Measurements from ENCODE around the gene ROR1.
"Not testable (repeated sequence)": the region's sequence is repeated elsewhere in the genome, so short reads cannot be mapped to it uniquely, and the experiment has no call there.

Gene ROR1

DNA sequence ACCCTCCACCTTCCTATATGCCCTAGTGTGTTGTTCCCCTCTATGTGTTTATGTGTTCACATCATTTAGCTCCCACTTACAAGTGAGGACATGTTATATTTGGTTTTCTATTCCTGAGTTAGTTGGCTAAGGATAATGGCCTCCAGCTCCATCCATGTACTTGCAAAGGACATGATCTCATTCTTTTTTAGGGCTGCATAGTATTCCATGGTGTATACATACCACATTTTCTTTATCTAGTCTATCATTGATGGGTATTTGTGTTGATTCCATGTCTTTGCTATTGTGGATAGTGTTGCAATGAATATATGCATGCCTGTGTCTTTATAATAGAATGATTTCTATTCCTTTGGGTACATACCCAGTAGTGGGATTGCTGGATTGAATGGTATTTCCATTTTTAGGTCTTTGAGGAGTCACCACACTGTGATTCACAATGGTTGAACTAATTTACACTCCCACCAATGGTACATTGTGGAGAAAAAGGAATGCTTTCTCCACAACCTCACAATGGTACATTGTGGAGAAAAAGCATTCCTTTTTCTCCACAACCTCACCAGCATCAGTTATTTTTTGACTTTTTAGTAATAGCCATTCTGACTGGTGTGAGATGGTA is 52.5 kb downstream of the ROR1 start:
- not testable (repeated sequence) for DNase-seq

DNA sequence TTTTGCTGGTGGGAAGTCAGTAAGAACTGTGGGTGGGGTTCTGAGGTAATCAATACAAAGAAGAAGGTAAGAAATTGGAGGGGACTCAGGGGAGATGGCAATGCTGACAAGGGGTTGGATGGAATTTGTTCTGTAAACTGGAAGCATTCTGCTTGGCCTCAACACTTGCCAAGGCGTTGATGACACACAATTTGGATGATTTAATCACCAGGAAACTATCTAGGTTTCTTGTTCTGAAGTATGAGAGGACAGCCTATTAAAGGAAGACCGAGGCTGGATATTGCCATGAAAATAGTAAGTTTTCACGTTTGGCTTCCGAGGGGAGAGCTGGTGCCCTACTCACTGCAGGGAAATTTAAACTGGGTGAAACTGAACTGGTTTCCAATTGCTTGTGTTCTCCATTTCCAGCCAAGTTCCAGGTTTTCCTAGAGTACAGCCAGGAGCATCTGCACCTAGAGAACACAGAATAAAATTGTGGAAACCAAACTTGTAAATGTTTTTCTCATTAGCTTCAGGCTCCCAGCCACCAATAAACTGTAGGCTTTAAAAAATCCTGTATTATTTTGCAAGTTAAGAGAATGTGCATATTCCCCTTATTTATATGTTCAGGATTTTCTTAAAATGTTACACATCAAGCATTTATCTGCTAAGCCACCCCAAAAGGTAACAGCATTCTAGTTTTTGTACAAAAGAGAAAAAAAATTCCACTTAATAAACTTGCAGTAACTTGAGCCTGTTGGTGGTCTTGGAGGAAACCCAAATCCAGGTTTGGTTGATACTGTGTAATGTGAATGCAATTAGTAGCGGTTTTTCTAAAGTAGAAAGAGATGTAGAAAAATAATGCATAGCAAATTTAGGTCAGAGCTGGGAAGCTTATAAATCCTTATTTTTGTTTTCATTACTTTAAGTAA is 53.8 kb downstream of the ROR1 start:
- no peak for DNase-seq

DNA sequence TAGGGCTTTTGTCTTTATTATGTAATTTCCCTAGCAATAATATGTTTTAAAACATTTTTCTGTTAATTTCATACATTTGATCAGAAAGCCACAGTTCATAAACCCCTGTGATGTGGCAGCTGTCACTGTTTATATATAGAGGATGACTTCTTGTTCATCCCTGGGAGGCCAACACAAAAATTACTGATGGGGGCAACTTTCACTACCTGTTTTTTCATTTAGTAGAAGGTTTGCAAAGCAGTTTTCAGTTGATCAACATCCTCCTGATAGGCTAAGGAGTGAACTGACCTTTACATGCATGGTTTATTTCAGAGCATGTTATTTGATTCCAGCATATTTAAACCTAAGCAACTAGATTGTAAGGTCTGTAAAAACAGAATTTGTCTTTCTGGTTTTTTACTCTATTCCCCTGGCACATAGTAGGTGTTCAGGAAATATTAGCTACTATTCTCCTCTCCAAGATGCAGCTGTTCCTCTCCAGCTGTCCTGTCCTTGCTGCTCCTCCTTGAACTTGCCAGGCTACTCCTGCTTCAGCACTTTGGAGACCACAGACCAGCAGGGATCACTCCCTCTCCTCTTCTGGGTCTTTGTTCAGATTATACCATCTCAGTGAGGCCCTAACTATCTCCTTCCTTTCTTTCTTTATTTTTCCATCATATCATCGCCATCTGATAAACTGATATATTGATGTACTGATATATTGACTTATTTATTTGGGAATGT is 54.7 kb downstream of the ROR1 start:
- DNase-seq: no peak

DNA sequence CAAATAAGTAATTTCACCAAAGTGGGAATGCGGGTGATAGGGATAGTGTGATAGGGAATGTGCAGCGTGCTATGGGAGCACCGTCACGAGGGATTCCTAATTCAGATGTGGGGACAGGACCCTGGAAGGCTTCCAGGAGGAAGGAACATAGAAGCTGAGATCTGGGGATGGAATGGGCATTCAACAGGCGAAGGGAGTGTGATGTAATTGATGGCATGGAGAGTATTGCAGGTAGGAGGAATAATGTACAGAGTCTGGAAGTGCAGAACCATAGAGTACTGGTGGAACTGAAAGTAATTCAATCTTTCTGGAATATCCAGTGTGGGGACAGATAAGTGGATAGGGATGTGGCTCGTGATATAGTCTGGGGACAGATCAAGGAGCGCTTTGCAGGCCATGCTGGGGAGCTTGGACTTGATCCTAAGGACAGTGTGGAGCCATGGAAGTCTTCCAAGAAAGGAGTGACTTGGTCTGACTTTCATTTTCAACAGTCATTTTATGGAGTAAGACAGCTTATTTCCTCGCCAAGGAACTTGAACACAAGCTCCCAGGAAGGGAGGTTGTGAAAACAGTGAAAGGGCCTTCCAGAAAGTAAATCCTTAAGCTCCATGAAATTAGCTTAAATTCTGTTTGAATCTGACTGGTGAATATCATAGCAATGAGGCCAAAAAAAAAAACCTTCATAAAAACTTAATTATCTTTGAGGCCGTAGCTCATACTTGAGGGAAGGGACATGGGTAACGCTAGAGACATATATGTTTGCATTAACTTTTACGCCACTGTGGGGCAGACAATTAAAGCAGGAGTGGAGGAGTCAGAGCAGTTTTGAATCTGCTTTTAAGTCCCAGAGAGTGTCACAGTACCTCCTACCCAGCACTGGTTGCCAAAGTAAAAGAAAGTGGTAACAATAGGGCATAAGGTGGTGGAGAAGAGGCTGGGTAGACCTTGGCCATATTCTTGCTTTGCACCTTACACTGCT is 55.8 kb downstream of the ROR1 start:
- no peak for DNase-seq

DNA sequence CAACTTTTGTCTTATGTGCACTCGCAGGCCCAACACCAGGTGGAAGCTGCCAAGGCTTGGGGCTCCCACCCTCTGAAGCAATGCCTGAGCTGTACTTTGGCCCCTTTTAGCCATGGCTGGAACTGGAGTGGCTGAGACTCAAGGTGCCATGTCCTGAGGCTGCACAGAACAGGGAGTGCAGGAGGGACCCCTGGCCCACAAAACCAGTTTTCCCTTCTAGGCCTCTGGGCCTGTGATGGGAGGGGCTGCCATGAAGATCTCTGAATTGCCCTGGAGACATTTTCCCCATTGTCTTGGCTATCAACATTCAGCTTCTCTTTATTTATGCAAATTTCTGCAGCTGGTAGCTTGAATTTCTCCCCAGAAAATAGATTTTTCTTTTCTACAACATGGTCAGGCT is 57.6 kb downstream of the ROR1 start:
- DNase-seq: no peak

DNA sequence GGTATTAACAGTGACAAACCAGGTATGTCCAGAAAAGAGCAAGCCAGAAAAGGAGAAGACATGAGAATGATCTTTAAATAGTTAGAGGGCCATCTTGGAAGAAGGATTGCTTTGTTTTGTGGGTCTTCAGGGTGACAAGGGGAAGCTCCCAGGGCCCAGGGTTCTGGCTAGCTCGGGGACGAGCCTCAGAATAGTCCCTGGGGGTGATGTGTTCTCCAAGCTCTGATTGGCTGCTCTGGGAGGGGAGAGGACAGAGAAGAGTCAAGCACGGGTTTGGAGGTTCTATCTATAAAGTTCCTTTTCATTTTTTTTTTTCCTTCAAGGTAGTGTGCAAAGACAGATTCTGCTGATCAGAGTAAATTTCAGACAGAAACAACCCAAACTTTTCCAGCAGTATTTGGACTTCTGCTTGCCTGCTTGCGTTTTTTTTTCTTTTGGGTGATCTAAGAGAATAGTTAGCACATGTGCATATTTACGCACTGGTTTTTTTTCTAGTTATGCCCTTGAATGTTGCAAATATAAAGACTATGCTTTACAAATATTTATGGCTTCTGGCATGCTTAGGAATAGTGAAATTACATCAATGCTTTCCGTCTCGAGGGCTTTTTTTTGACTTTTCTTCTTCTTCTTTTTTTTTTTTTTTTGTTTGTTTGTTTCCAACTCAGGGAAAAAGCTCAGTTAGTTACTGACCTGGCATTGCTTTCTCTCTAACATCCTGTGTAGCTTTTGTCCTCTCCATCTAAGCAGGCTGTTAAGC is 59.7 kb downstream of the ROR1 start:
- no peak for DNase-seq

DNA sequence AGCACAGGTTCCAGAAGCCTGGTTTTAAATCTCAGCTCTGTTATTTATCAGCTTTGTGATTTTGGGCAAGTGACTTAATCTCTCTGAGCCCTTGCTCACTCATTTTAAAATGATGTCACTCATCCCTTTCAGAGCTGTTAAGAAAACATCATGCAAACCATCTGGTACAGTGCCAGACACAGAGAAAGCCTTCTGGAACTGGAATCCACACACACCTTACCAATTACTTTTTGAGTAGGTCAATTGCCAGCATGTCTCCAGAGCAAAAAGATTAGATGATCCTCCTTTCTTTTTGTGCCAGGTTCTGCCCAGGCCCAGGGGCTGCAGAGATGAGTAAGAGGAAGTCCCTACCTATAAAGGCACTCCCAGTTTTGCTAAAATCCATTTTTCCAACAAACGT is 61.3 kb downstream of the ROR1 start:
- no peak for DNase-seq

DNA sequence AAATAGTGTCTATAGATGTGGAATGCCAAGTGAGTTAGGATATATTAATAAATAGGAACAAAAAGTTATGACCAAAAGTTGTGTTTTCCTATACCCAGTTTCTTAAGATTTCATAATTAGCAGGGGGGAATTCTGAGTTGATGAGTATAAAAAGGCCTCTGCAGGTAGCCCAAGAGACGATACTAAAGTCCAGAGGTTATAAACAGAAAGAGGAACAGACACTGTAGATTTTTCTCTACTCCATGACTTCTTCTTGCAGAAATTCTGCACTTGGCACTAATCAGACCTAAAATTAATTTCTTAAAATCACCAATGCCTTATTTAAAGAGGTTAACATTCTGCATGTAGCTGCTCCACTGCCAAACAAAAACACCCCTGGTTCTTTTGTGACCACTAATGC is 62.6 kb downstream of the ROR1 start:
- no peak for DNase-seq

DNA sequence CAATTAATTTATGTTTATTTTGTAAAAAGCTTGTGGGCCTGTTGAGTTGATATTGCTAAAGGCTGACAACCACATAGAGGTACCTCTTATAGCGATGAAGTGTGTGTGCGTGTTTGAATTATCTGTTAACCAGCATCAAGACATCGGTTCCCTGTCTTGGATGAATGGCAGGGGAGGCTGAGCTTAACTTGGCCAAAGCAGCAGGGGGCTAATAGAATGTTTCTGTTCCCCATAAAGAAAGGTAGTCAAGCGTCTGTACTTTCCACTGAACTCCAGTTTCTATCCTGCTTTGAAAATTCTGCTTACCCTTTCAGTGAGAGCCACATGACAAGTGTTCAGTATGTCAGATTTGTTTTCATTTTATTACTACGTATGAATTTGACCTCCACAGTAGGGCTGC is 63.0 kb downstream of the ROR1 start:
- no peak for DNase-seq

DNA sequence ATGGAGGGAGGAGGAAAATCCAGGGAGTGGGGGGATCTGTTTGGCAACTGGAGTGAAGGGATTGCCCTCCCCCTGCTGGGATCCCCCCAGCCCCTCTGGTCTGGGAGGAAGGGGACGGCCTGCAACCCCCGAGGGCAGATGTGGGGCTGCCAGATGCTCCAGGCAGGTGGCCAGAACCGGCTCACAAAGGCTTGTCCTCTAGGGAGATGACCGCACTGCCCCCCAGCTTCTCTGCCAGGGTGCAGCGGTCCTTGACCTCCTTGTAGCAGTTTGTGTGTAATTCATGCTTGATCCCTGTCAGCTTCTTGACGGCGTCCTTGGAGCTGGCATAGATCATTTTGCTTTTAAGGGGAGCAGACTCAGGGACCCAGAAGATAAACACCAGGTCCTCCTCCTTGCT is 69.2 kb downstream of the ROR1 start:
- no peak for DNase-seq

DNA sequence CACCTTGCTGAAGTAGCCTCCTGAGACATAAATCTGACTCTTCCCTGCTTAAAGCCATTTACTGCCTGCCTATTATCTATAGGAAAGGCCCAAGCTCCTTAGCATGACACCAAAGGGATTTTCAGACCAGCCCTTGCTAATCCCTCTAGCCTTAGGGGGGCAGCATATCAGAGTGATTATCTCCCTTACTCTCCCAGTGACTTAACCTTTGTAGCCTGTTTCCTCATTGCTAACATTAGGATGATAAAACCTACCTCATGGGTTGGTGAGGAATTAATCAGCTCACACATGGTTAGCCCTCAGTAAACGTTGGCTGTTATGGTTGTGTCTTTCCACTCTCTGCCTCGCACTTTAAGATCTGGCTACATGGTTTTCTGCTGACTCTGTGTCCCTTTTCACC is 70.1 kb downstream of the ROR1 start:
- DNase-seq: no peak

DNA sequence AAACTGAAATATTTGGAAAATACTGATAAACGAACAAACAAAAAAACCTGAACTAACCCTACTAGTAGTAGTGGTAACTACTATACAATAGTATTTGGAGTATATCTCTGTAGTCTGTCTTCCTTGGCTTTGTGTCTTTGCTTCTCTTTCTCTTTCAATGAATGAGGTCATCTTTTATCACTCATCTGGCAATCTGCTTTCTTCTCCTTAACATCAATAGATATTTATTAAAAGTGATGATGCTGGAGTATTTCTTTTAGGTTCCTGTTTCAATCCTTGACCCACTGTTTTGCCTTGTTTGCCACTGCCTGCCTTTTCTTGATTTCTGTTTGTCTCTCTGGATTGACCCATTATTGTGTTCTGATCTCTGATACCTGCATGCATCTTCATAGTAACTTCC is 71.5 kb downstream of the ROR1 start:
- DNase-seq: no peak

DNA sequence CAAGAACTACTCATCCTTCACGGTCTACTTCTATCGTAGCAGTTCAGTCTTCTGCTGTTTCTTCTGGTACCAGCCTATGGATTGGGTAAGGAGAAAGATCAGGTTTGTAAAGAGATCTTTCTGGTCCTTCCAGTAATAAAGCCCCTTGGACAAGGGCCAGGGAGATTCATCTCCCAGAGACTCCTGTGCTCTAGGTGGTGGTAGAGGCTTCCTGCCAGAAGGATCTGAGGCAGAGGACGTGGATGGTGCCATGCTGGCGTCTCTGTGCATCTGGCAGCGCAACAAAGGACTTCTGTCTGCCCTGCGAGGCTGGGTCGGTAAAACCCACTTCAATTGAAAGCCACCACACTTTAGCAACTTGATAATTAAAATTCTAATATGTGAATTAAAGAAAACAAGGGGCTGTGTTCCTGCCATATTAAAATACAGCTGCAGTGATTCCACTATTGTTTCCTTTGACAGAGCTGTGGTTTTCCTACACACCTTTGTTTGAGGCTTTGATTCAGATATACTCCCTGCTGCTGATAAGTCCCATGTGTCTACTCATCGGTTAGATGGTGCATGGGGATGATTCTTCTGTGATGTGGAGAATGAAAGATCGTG is 73.6 kb downstream of the ROR1 start:
- DNase-seq: no peak

DNA sequence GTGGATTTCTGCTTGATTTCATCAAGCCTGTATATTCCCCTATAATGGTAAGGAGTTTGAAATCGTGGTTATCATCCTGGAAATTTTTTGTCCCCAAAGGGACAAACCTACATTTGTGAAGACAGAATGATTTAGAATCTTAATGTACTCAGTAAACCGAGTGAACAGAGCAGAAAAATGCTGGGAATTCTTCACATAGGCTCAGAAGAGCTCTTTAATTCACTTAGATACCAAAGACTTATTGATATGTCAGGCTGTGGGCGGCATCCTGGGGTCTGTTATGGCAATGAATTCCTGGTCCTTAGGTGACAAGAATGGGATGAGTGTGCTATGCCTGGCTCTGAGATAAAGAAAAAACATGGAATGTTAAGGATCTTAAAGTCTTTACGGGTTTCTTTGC is 74.9 kb downstream of the ROR1 start:
- DNase-seq: no peak

DNA sequence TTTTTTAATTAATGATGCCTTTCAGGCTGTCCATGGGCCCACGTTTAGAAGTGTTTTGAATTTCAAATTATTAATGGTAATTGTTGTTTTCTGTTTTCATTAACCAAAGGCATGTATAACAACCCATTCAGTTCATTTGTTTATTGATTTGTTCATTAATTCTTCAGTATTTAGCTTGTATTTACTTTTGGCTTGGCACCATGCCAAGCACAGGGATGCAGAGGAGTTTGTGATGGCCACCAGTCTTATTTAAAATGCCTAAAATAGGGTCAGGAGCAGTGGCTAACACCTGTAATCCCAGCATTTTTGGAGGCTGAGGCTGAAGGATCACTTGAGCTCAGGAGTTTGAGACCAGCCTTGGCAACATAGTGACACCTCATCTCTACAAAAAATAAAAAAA is 75.3 kb downstream of the ROR1 start:
- DNase-seq: no peak

DNA sequence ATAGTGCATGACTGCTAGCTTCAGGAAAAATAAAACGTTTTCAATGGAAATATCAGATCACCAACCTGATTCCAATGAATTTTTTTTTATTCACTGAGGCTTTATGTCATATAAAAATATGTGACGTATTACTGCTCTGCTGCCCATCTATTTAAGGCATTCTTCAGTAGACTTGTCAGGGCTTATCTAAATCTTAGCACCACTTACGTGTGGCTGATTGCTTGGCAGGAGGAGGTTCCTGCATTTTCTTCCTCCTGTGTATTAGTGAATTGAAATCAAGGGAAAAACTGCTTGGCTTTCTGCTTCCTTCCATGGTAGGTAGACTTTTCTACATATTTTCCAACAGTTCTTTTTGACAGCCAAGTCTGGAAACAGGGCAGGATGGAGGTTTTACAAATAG is 80.3 kb downstream of the ROR1 start:
- DNase-seq: no peak

DNA sequence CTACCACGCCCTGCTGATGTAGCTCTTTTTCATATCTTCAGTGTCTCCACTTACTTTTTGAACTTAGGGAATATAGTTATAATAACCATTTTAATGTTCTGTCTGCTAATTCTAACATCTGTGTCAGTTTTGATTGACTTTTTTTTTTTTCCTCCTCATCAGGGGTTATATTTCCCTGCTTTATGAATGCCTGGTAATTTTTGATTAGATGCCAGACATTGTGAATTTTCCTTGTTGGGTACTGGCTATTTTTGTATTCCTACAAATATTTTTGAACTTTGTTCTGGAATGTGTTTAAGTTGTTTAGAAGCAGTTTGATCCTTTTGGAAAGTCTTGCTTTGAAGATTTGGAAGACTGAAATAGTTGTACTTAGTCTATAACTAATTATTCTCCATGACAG is 82.1 kb downstream of the ROR1 start:
- DNase-seq: no peak

DNA sequence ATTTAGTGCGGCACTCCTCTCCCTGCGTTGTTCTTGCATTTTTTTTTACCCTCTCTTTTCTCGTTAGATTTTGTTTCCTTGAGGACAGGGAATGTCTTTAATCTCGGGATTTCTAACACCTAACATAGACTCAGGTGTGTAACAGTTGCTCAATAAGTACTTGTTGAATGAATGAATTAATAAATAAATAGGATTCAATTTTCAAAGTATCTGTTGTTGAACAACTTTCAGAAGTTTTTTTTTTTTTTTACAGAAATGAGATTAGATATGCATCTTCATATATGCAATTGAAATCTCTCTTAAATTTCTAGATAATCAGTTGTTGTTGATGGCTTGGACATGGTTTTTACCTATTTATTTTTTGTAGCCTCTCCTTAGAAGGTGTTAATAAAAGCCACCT is 83.1 kb downstream of the ROR1 start:
- DNase-seq: no peak

DNA sequence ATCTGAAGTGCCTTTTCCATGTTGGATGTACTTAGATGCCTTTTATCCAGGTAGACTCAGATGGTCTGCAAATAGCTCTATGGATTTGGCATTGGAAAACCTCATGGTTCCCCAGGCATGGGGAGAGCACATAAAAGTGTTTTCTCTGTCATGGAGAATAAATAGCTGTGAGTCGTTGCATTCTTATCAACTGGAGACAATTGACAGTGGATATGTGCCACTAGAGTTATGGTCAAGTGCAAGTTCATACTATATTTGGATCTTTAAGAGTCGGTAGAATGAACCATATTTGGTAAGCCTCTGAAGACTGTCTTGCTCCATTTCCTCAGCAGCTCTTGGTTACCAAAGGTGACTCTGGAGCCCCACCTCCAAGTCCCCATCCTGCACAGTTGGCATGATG is 83.7 kb downstream of the ROR1 start:
- no peak for DNase-seq

DNA sequence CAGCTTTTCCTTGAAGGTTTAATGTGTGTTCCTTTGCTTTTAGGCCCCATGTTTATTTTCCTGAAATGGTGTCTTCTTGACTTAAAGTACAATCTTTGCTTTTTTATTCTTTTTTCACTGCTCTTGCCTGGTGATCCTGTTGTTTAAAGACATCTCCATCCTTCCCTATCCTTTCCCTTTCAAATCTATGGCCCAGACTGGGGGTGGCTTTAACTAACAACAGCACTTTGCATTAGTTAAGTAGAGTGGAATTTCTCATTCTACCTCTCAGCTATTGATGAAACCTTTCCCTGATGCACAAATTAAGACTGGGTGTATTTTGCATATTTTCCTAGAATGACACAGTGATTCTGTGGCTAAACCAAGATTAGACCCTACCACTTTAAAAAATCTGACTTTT is 84.3 kb downstream of the ROR1 start:
- no peak for DNase-seq

DNA sequence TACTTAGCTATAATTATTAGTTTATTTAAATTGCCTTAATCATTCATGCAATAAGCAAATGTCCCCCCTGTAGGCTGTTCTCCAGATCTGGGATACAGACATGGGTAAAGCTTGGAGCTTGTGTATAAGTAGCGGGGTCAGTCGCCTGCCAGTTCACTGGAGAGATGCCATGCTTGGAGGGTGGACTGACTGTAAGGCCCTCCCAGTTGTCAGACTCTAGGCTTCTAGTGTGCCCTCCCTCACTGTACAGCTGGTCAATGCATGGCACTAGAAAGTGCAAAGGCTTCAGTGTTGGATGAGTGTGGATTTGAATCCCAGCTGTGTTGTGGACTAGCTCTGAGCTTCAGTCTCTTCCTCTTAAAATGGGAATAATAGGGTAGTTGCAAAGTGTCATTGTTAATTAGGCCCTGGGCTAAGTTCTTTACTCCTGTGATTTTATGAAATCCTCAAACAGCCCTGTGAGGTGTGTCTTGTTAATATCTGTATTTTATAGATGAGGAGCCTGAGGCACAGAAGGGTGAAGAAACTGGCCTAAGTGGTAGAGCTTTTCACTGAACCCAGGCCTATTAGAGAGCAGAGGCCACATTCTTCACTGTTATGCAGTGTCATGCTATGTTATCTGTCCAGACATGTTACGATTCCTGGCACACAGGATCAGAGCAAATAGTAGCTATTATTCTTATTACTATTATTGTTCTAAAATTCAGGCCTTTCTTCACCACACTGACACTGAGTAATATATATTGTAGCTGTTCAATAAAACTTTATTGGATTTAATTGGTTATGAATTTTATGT is 85.9 kb downstream of the ROR1 start:
- DNase-seq: no peak
